A549 treated with CORT108297 at 1 μM for 4 hours (cell line): ENCODE data around the gene THEMIS. TPM values are rescaled to one million over a fixed set of nuclear protein-coding genes. Genes with fewer than 3 reads are reported as not detected.

ENCODE experiments used
- total RNA-seq: library from RNA; stranded (reverse); fragments of 200-300 nt; extraction: Qiagen RNA extraction; gene quantifications from 5 replicates; pipeline ENCODE4 v1.2.3, GENCODE V29; 2022

Gene THEMIS
- total RNA-seq = not detected in 5 replicates

DNA sequence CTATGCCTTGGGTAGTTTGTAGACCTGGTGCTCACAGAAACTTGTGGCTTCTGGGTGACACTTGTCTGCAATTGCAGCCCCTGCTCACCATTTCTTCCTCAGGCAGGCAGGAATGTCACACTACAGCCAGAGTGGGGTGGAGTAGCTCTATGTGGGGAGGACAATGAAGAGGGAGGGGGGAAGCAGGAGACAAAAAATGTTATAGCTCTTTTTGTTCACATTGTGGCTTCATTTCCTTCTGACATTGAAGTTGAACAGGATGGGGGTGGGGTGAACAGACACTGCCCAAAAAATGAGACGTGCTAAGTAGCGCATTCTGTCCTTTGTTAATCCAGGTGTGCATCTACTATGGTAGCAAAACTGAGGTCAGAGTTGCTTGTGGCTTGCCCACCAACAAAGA lies at the start of gene THEMIS:
THEMIS (minus strand) TSS at position 124 of the 400 bp plus-strand sequence. CDS start 126 bp downstream, outside the sequence.

